Neural cell (in vitro differentiated cells): ENCODE data around the gene ARPC5. TPM values are rescaled to one million over a fixed set of nuclear protein-coding genes. Genes with fewer than 3 reads are reported as not detected.

ENCODE experiments used
- H2AFZ ChIP-seq: fragments of 200-600, 300-800 bp; sonication (generic), shearing (Covaris generic); 2 replicates; pipeline ENCODE4 v1.6.0; 2014; ENCODE audit warnings: low read depth, mild to moderate bottlenecking, antibody characterized with exemption, low read length, moderate library complexity
- H3F3A ChIP-seq: fragments of 200-600 bp; shearing (Covaris generic); 2 replicates; pipeline ENCODE4 v1.6.1; 2016; ENCODE audit warnings: mild to moderate bottlenecking, moderate library complexity, mixed read lengths, antibody characterized with exemption, low read length; ENCODE audit not compliant: insufficient read depth, poor library complexity, severe bottlenecking
- H3K27ac ChIP-seq: fragments of 200-600, 300-800 bp; sonication (generic), shearing (Covaris generic); 2 replicates; pipeline ENCODE4 v1.5.1; 2014; ENCODE audit warnings: mild to moderate bottlenecking, low read length, moderate library complexity
- H3K27me3 ChIP-seq: fragments of 300-800, 200-600 bp; sonication (generic), shearing (Covaris generic); 2 replicates; pipeline ENCODE4 v1.6.0; 2014; ENCODE audit warnings: mild to moderate bottlenecking, low read depth, low read length, moderate library complexity; ENCODE audit not compliant: insufficient read depth
- H3K36me3 ChIP-seq: fragments of 300-800, 200-600 bp; sonication (generic), shearing (Covaris generic); 2 replicates; pipeline ENCODE4 v1.5.1; 2014; ENCODE audit warnings: mild to moderate bottlenecking, antibody characterized with exemption, low read length, moderate library complexity; ENCODE audit not compliant: insufficient read depth
- H3K4me2 ChIP-seq: fragments of 300-800, 200-600 bp; sonication (generic), shearing (Covaris generic); 2 replicates; pipeline ENCODE4 v1.6.0; 2014; ENCODE audit warnings: mild to moderate bottlenecking, low read length
- H3K4me3 ChIP-seq: fragments of 300-800, 200-600 bp; sonication (generic), shearing (Covaris generic); 2 replicates; pipeline ENCODE4 v1.5.1; 2014; ENCODE audit warnings: mild to moderate bottlenecking, low read length, moderate library complexity
- H3K79me2 ChIP-seq: fragments of 200-600 bp; shearing (Covaris generic); replicated peaks from 2 replicates; pipeline ENCODE4 v1.6.0; 2014; ENCODE audit warnings: mild to moderate bottlenecking, low read length, moderate library complexity; ENCODE audit not compliant: insufficient read depth
- H3K9ac ChIP-seq: fragments of 300-800, 200-600 bp; sonication (generic), shearing (Covaris generic); 2 replicates; pipeline ENCODE4 v1.6.1; 2016; ENCODE audit warnings: mild to moderate bottlenecking, low read length, mixed read lengths
- H3K9me2 ChIP-seq: fragments of 200-600 bp; shearing (Covaris generic); 2 replicates; pipeline ENCODE4 v1.6.1; 2016; ENCODE audit warnings: mild to moderate bottlenecking, low read length, mixed read lengths; ENCODE audit not compliant: insufficient read depth
- H3K9me3 ChIP-seq: fragments of 200-600, 300-800 bp; sonication (generic), shearing (Covaris generic); 2 replicates; pipeline ENCODE4 v1.6.1; 2016; ENCODE audit warnings: mild to moderate bottlenecking, mixed run types, low read length, moderate library complexity, mixed read lengths
- H4K20me1 ChIP-seq: fragments of 200-600 bp; shearing (Covaris generic); 2 replicates; pipeline ENCODE4 v1.6.1; 2016; ENCODE audit warnings: mild to moderate bottlenecking, mixed run types; ENCODE audit not compliant: insufficient read depth
- EP300 ChIP-seq: fragments of 450-650 bp; conservative IDR thresholded peaks from 2 replicates; pipeline ENCODE4 v1.6.1; 2014; ENCODE audit warnings: antibody characterized with exemption, mild to moderate bottlenecking, moderate library complexity; ENCODE audit not compliant: poor library complexity, severe bottlenecking
- EZH2 ChIP-seq: fragments of 200-600, 300-800 bp; shearing (Covaris generic), sonication (generic); IDR thresholded peaks from 2 replicates; pipeline ENCODE4 v1.6.1; 2014; ENCODE audit warnings: antibody characterized with exemption, low read length, borderline replicate concordance, mild to moderate bottlenecking; ENCODE audit not compliant: insufficient read depth, poor library complexity, severe bottlenecking
- MXI1 ChIP-seq: fragments of 450-650 bp; conservative IDR thresholded peaks from 2 replicates; pipeline ENCODE4 v1.6.1; 2014; ENCODE audit warnings: antibody characterized with exemption, mild to moderate bottlenecking; ENCODE audit not compliant: poor library complexity, severe bottlenecking
- POLR2AphosphoS5 ChIP-seq: IDR thresholded peaks from 2 replicates; pipeline ENCODE4 v1.6.1; 2012
- RAD21 ChIP-seq: fragments of 450-650 bp; conservative IDR thresholded peaks from 2 replicates; pipeline ENCODE4 v1.6.1; 2014; ENCODE audit warnings: antibody characterized with exemption, mild to moderate bottlenecking, moderate library complexity
- SMC3 ChIP-seq: fragments of 450-650 bp; conservative IDR thresholded peaks from 2 replicates; pipeline ENCODE4 v1.6.1; 2014; ENCODE audit warnings: antibody characterized with exemption, mild to moderate bottlenecking, moderate library complexity; ENCODE audit not compliant: poor library complexity
- TAF1 ChIP-seq: IDR thresholded peaks from 2 replicates; pipeline ENCODE4 v1.6.1; 2012; ENCODE audit warnings: low read depth
- polyA plus RNA-seq: library from polyadenylated mRNA; depleted of rRNA; stranded (reverse); fragments of >200 nt; gene quantifications from 2 replicates; pipeline ENCODE4 v1.2.3, GENCODE V29; 2014
- TF ChIP-seq, protein P1 (sequence below): IDR thresholded peaks from 2 replicates; pipeline ENCODE4 v1.6.1; 2012; ENCODE audit warnings: borderline replicate concordance
- TF ChIP-seq, protein P2 (sequence below): fragments of 450-650 bp; IDR thresholded peaks from 2 replicates; pipeline ENCODE4 v1.5.1; 2014; ENCODE audit warnings: antibody characterized with exemption, mild to moderate bottlenecking, moderate library complexity; ENCODE audit not compliant: poor library complexity, severe bottlenecking

ARPC5 gene
- polyA plus RNA-seq, 1 donor from 2014 or later: 197 TPM

DNA sequence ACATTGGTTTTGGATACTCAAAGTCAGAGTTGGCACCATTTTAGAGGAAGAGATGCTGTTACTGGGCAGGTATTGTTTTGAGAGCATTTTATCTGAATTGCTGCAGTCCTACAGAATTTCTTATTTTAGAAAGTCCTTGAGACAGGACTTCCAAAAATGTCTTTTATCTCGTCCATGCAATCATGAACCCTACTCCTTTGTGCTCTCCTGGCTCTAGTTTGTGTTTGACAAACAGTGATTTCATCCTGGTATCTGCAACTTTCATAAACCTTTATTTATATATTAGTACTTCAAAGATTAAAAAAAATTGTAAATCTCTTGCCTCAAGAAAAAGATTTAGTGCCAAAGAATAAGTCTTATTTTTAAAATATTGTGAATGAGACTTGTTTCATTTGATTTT is 4.6 kb upstream of the ARPC5 start:
- Histone ChIP-seq H3F3A (no peaks in the 10 kb centered on the region), H3K4me3 (no peak overlapping the region), H3K9me2 (no peaks in the 10 kb centered on the region)

DNA sequence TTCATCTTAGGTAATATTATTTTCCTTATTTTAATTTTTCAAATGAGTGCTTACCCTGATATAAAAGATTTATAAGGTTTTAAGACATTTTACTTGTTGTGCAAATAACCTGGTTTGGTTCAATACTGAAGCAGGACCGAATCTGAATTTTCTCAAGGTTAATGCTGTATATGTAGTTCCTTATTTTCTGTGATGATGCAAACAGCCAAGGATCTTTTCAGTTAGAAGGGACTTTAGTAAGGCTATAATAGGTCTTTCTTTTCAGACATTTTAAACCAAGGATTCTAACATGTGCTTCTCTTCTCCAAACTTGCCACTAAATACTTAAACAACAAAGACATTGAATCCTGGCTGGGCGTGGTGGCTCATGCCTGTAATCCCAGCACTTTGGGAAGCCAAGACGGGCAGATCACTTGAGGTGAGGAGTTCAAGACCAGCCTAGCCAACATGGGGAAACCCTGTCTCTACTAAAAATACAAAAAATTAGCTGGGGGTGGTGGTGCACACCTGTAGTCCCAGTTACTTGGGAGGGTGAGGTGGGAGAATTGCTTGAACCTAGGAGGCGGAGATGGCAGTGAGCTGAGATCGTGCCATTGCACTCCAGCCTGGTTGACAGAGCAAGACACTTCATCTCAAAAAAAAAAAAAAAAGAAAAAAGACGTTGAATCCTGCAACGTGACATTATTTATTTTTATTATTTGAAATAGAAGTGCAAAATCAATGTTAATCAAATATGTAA is 3.2 kb upstream of the ARPC5 start:
- no peaks in the 10 kb centered on the region for H4K20me1 ChIP-seq
- H3K4me2 ChIP-seq: peak overlapping the region; percentile 63
- no peaks in the 10 kb centered on the region for H3K36me3 ChIP-seq
- no peaks in the 10 kb centered on the region for H3K9me2 ChIP-seq
- peaks cover 57% of the 10 kb centered on the region for H3K79me2 ChIP-seq
- H3F3A ChIP-seq: no peaks in the 10 kb centered on the region
- TF ChIP-seq TAF1: no peak
- TF ChIP-seq POLR2AphosphoS5: no peak
- no peak for TF ChIP-seq RAD21
- no peak for TF ChIP-seq MXI1
- TF ChIP-seq, protein P1, sequence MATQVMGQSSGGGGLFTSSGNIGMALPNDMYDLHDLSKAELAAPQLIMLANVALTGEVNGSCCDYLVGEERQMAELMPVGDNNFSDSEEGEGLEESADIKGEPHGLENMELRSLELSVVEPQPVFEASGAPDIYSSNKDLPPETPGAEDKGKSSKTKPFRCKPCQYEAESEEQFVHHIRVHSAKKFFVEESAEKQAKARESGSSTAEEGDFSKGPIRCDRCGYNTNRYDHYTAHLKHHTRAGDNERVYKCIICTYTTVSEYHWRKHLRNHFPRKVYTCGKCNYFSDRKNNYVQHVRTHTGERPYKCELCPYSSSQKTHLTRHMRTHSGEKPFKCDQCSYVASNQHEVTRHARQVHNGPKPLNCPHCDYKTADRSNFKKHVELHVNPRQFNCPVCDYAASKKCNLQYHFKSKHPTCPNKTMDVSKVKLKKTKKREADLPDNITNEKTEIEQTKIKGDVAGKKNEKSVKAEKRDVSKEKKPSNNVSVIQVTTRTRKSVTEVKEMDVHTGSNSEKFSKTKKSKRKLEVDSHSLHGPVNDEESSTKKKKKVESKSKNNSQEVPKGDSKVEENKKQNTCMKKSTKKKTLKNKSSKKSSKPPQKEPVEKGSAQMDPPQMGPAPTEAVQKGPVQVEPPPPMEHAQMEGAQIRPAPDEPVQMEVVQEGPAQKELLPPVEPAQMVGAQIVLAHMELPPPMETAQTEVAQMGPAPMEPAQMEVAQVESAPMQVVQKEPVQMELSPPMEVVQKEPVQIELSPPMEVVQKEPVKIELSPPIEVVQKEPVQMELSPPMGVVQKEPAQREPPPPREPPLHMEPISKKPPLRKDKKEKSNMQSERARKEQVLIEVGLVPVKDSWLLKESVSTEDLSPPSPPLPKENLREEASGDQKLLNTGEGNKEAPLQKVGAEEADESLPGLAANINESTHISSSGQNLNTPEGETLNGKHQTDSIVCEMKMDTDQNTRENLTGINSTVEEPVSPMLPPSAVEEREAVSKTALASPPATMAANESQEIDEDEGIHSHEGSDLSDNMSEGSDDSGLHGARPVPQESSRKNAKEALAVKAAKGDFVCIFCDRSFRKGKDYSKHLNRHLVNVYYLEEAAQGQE: no peak
- TF ChIP-seq, protein P2, sequence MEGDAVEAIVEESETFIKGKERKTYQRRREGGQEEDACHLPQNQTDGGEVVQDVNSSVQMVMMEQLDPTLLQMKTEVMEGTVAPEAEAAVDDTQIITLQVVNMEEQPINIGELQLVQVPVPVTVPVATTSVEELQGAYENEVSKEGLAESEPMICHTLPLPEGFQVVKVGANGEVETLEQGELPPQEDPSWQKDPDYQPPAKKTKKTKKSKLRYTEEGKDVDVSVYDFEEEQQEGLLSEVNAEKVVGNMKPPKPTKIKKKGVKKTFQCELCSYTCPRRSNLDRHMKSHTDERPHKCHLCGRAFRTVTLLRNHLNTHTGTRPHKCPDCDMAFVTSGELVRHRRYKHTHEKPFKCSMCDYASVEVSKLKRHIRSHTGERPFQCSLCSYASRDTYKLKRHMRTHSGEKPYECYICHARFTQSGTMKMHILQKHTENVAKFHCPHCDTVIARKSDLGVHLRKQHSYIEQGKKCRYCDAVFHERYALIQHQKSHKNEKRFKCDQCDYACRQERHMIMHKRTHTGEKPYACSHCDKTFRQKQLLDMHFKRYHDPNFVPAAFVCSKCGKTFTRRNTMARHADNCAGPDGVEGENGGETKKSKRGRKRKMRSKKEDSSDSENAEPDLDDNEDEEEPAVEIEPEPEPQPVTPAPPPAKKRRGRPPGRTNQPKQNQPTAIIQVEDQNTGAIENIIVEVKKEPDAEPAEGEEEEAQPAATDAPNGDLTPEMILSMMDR: no peak
- TF ChIP-seq EZH2: no peak
- TF ChIP-seq SMC3: no peak
- no peak for TF ChIP-seq EP300
- H3K27ac ChIP-seq: no peak overlapping the region
- H3K27me3 ChIP-seq: no peaks in the 10 kb centered on the region
- no peak overlapping the region for H3K9ac ChIP-seq
- peak overlapping the region; percentile 82 for H3K4me3 ChIP-seq
- H2AFZ ChIP-seq: no peak overlapping the region
- no peaks in the 10 kb centered on the region for H3K9me3 ChIP-seq

More for the DNA sequence above, 4.6 kb upstream of the ARPC5 start:
- peaks cover 49% of the 10 kb centered on the region for H3K79me2 ChIP-seq
- H4K20me1 ChIP-seq: no peaks in the 10 kb centered on the region
- H3K4me2 ChIP-seq: no peak overlapping the region
- H3K27ac ChIP-seq: no peak overlapping the region
- no peaks in the 10 kb centered on the region for H3K9me3 ChIP-seq
- no peak overlapping the region for H3K9ac ChIP-seq
- no peaks in the 10 kb centered on the region for H3K27me3 ChIP-seq
- no peak overlapping the region for H2AFZ ChIP-seq
- TF ChIP-seq EP300: no peak
- TF ChIP-seq, protein P2: no peak
- no peak for TF ChIP-seq SMC3
- TF ChIP-seq POLR2AphosphoS5: no peak
- TF ChIP-seq MXI1: no peak
- TF ChIP-seq, protein P1: no peak
- TF ChIP-seq EZH2: no peak
- no peak for TF ChIP-seq RAD21
- no peak for TF ChIP-seq TAF1
- H3K36me3 ChIP-seq: no peaks in the 10 kb centered on the region
